CD14-positive monocyte (primary cell): Measurements from ENCODE around the gene SLC36A1. TPM values are rescaled to one million over a fixed set of nuclear protein-coding genes. Genes with fewer than 3 reads are reported as not detected.

Experiments
- DNase-seq, 3 donors: peaks; one replicate each; pipeline ENCODE4 v3.0.0-alpha.2; 2011 to 2022
- H2AFZ ChIP-seq: 2 replicates; pipeline ENCODE4 v1.6.0; 2012; ENCODE audit warnings: mild to moderate bottlenecking, low read depth, low read length, inconsistent platforms; ENCODE audit not compliant: insufficient read depth, poor library complexity, severe bottlenecking
- H3K27ac ChIP-seq, 2 donors: 1 replicate in 1 of 2; 2 replicates in 1 of 2; pipeline ENCODE4 v1.5.1; 2012 to 2013; ENCODE audit warnings: low read length in 2 of 2, control low read depth in 1 of 2, inconsistent platforms in 1 of 2, low read depth in 1 of 2, mild to moderate bottlenecking in 1 of 2
- H3K27me3 ChIP-seq, 2 donors: one replicate each; pipeline versions ENCODE4 v1.6.0 to v1.6.1; 2011 to 2013; ENCODE audit warnings: low read length in 2 of 2; ENCODE audit not compliant: control insufficient read depth in 2 of 2, insufficient read depth in 2 of 2
- H3K36me3 ChIP-seq, 2 donors: replicated peaks in 1 of 2; 1 replicate in 1 of 2; 2 replicates in 1 of 2; pipeline versions ENCODE4 v1.5.1 to v1.6.1; 2012 to 2013; ENCODE audit warnings: low read length in 2 of 2, control low read depth in 1 of 2, inconsistent platforms in 1 of 2, mild to moderate bottlenecking in 1 of 2; ENCODE audit not compliant: insufficient read depth in 2 of 2, control insufficient read depth in 1 of 2
- H3K4me1 ChIP-seq, 2 donors: 1 replicate in 1 of 2; 2 replicates in 1 of 2; pipeline versions ENCODE4 v1.5.1 to v1.6.1; 2012 to 2013; ENCODE audit warnings: low read length in 2 of 2, control low read depth in 1 of 2, inconsistent platforms in 1 of 2, mild to moderate bottlenecking in 1 of 2, moderate library complexity in 1 of 2; ENCODE audit not compliant: insufficient read depth in 2 of 2, control insufficient read depth in 1 of 2
- H3K4me2 ChIP-seq: replicated peaks from 2 replicates; pipeline ENCODE3; 2012; ENCODE audit warnings: low read length, moderate library complexity, mild to moderate bottlenecking; ENCODE audit not compliant: poor library complexity, severe bottlenecking; ENCODE audit errors: extremely low read depth
- H3K4me3 ChIP-seq, 3 experiments: fragments of 200-600 bp in 1 of 3; sonication (generic) in 1 of 3; replicated peaks in 1 of 3; 1 replicate in 2 of 3; 2 replicates in 1 of 3; pipeline ENCODE4 v1.5.1; 2011 to 2013; ENCODE audit warnings: low read length in 3 of 3, mild to moderate bottlenecking in 3 of 3, control low read depth in 2 of 3, low read depth in 2 of 3, inconsistent platforms in 1 of 3, moderate library complexity in 1 of 3
- H3K79me2 ChIP-seq: 2 replicates; pipeline ENCODE4 v1.6.0; 2012; ENCODE audit warnings: mild to moderate bottlenecking, control low read depth, inconsistent platforms, low read length, moderate library complexity; ENCODE audit not compliant: insufficient read depth
- H3K9ac ChIP-seq: 2 replicates; pipeline ENCODE4 v1.6.0; 2017; ENCODE audit warnings: low read length, mild to moderate bottlenecking; ENCODE audit not compliant: insufficient read depth, poor library complexity, severe bottlenecking
- H3K9me3 ChIP-seq, 2 donors: replicated peaks in 1 of 2; 1 replicate in 1 of 2; 2 replicates in 1 of 2; pipeline versions ENCODE4 v1.5.1 to v1.6.1; 2012 to 2013; ENCODE audit warnings: low read length in 2 of 2, control low read depth in 1 of 2; ENCODE audit not compliant: control insufficient read depth in 1 of 2, insufficient read depth in 1 of 2
- H4K20me1 ChIP-seq: 2 replicates; pipeline ENCODE4 v1.6.0; 2012; ENCODE audit warnings: mild to moderate bottlenecking, low read length, control low read depth, moderate library complexity; ENCODE audit not compliant: insufficient read depth
- H3K27ac Mint-ChIP-seq, 7 donors: one replicate each; pipeline ENCODE4 v1.8.0; 2020; ENCODE audit warnings: mild to moderate bottlenecking in 7 of 7, mixed read lengths in 7 of 7, moderate library complexity in 6 of 7, inconsistent platforms in 2 of 7
- H3K27me3 Mint-ChIP-seq, 3 donors: one replicate each; pipeline ENCODE4 v1.8.0; 2021 to 2022; ENCODE audit warnings: low read depth in 3 of 3, mild to moderate bottlenecking in 3 of 3, mixed read lengths in 3 of 3, moderate library complexity in 3 of 3, inconsistent platforms in 1 of 3
- H3K36me3 Mint-ChIP-seq, 2 donors: one replicate each; pipeline ENCODE4 v1.8.0; 2020; ENCODE audit warnings: mixed read lengths in 2 of 2, inconsistent platforms in 1 of 2, mild to moderate bottlenecking in 1 of 2
- H3K4me1 Mint-ChIP-seq: one replicate; pipeline ENCODE4 v1.8.0; 2020; ENCODE audit warnings: mild to moderate bottlenecking, mixed read lengths
- H3K4me3 Mint-ChIP-seq, 2 donors: one replicate each; pipeline ENCODE4 v1.8.0; 2020; ENCODE audit warnings: mild to moderate bottlenecking in 2 of 2, mixed read lengths in 2 of 2, moderate library complexity in 1 of 2
- H3K9me3 Mint-ChIP-seq, 7 donors: one replicate each; pipeline ENCODE4 v1.8.0; 2020 to 2022; ENCODE audit warnings: mixed read lengths in 7 of 7, mild to moderate bottlenecking in 6 of 7, moderate library complexity in 6 of 7, inconsistent platforms in 2 of 7
- CTCF ChIP-seq: fragments of 200-600 bp; IDR thresholded peaks from one replicate; pipeline ENCODE4 v1.8.0; 2022; ENCODE audit warnings: antibody characterized with exemption, mild to moderate bottlenecking
- WGBS: methylation state at CpG from one replicate; pipeline ENCODE4 v1.1.5; 2013; ENCODE audit warnings: missing lambda C conversion rate; ENCODE audit not compliant: insufficient coverage; 5-methylcytosine and 5-hydroxymethylcytosine counted together
- intact Hi-C, 2 donors: fragments of 100-400 bp; cut with micrococcal nuclease; formaldehyde crosslinking; loops; one replicate each; pipeline versions ENCODE4 v1.15.0 to v1.15.1; 2023
- polyA plus RNA-seq, 3 donors: library from polyadenylated mRNA; depleted of rRNA in 1 of 3; unstranded in 2 of 3; stranded (reverse) in 1 of 3; fragments of 300-500 nt in 2 of 3; fragments of >200 nt in 1 of 3; fragmentation: Illumina TruSeq in 2 of 3; gene quantifications; 1 replicate in 2 of 3; 2 replicates in 1 of 3; pipeline ENCODE4 v1.2.3, GENCODE V29; 2012 to 2021

Gene SLC36A1
- polyA plus RNA-seq, 3 donors = 5.3 to 29.4 (median 6.8) TPM

GRCh38 chr5:151469386-151469785 lies 22.0 kb downstream of the SLC36A1 start:
- peaks cover 10% of the 10 kb centered on the region for H4K20me1 ChIP-seq
- no peaks in the 10 kb centered on the region for H3K9me3 Mint-ChIP-seq
- no peak overlapping the region for H3K27ac Mint-ChIP-seq
- no peaks in the 10 kb centered on the region for H3K9me3 ChIP-seq
- H3K27me3 Mint-ChIP-seq = peaks cover 0 to 1% (median 0%) of the 10 kb centered on the region in 3 donors
- no peak overlapping the region for H2AFZ ChIP-seq
- H3K4me1 Mint-ChIP-seq = no peaks in the 10 kb centered on the region
- no peak overlapping the region for H3K9ac ChIP-seq
- no peak overlapping the region for H3K4me3 ChIP-seq
- no peak for DNase-seq
- no peak for TF ChIP-seq CTCF
- H3K4me3 Mint-ChIP-seq = no peak overlapping the region
- peaks cover 94 to 97% of the 10 kb centered on the region in 2 donors for H3K36me3 ChIP-seq
- no peak overlapping the region for H3K27ac ChIP-seq
- H3K79me2 ChIP-seq = no peaks in the 10 kb centered on the region
- H3K4me1 ChIP-seq = no peaks in the 10 kb centered on the region
- intact Hi-C loops = no loop called here
- no peak overlapping the region for H3K4me2 ChIP-seq
- H3K27me3 ChIP-seq = no peaks in the 10 kb centered on the region
- peaks cover 88 to 94% of the 10 kb centered on the region in 2 donors for H3K36me3 Mint-ChIP-seq

- no peaks in the 10 kb centered on the region for H3K4me1 ChIP-seq
- no peaks in the 10 kb centered on the region for H3K9me3 ChIP-seq
- intact Hi-C loops = no loop called here
- peaks cover 88 to 94% of the 10 kb centered on the region in 2 donors for H3K36me3 Mint-ChIP-seq
- H3K79me2 ChIP-seq = no peaks in the 10 kb centered on the region
- H3K27ac Mint-ChIP-seq = peak overlapping the region in 1 of 7 donors; percentile 22
- no peak overlapping the region for H3K4me2 ChIP-seq
- H3K4me3 Mint-ChIP-seq = no peak overlapping the region
- H3K27ac ChIP-seq = peak overlapping the region in 1 of 2 donors; percentile 2
- H3K4me1 Mint-ChIP-seq = no peaks in the 10 kb centered on the region
- TF ChIP-seq CTCF = no peak
- peaks cover 0 to 1% (median 0%) of the 10 kb centered on the region in 3 donors for H3K27me3 Mint-ChIP-seq
- H3K4me3 ChIP-seq = no peak overlapping the region
- DNase-seq = no peak
- peaks cover 10% of the 10 kb centered on the region for H4K20me1 ChIP-seq
- H2AFZ ChIP-seq = no peak overlapping the region
- H3K27me3 ChIP-seq = no peaks in the 10 kb centered on the region
- WGBS = 100% methylated on average over 1 of the region's 3 CpGs
- no peak overlapping the region for H3K9ac ChIP-seq
- peaks cover 94 to 97% of the 10 kb centered on the region in 2 donors for H3K36me3 ChIP-seq
- H3K9me3 Mint-ChIP-seq = no peaks in the 10 kb centered on the region
These were observed 22.6 kb downstream of the SLC36A1 start for GRCh38 chr5:151469992-151470391.
